Measurements from ENCODE around the gene ARHGEF12.

GRCh38 chr11:120392793-120393192, 56.6 kb downstream of the ARHGEF12 start:
- TF ChIP-seq POLR2A (IDR thresholded peaks at IDR 0.05) = no peak
- no peak for TF ChIP-seq CTCF (IDR thresholded peaks at IDR 0.05)
